HG03175 (cell line): ENCODE measurements around the gene WFDC2.

Source experiments
- ATAC-seq: cut with Tn5 transposase; IDR thresholded peaks from one replicate; pipeline ENCODE4 v1.9.1; 2021; ENCODE audit warnings: mild to moderate bottlenecking, moderate library complexity; ENCODE audit not compliant: unreplicated experiment

The WFDC2 gene

GRCh38 chr20:45469336-45470261 is at the start of gene WFDC2:
TSS of gene WFDC2 (plus strand) at chr20:45469753. CDS start at chr20:45469782, 29 bp downstream.
- ATAC-seq = no peak

GRCh38 chr20:45420125-45420524 is 49.4 kb upstream of the WFDC2 start:
- no peak for ATAC-seq

GRCh38 chr20:45423700-45424099 is 45.9 kb upstream of the WFDC2 start:
- ATAC-seq = no peak

GRCh38 chr20:45425561-45425960 is 44.0 kb upstream of the WFDC2 start:
- no peak for ATAC-seq

GRCh38 chr20:45426320-45427016 is 43.1 kb upstream of the WFDC2 start:
- ATAC-seq = no peak

- no peak for ATAC-seq
These were observed 42.1 kb upstream of the WFDC2 start for GRCh38 chr20:45427236-45428149.

GRCh38 chr20:45429618-45430017 is 39.9 kb upstream of the WFDC2 start:
- ATAC-seq = no peak

- ATAC-seq = peak; percentile 81
These were observed 37.3 kb upstream of the WFDC2 start for GRCh38 chr20:45432294-45432693.

GRCh38 chr20:45433316-45433715 is 36.2 kb upstream of the WFDC2 start:
- ATAC-seq = no peak

- no peak for ATAC-seq
These were observed 35.6 kb upstream of the WFDC2 start for GRCh38 chr20:45433976-45434375.

GRCh38 chr20:45436732-45437485 is 32.6 kb upstream of the WFDC2 start:
- ATAC-seq = peak; percentile 75

- no peak for ATAC-seq
These were observed 29.1 kb upstream of the WFDC2 start for GRCh38 chr20:45440424-45440823.

GRCh38 chr20:45440891-45441685 is 28.5 kb upstream of the WFDC2 start:
- no peak for ATAC-seq

- no peak for ATAC-seq
These were observed 27.8 kb upstream of the WFDC2 start for GRCh38 chr20:45441746-45442145.

- ATAC-seq = no peak
These were observed 25.5 kb upstream of the WFDC2 start for GRCh38 chr20:45444050-45444449.

GRCh38 chr20:45445805-45446562 is 23.6 kb upstream of the WFDC2 start:
- peak; percentile 42 for ATAC-seq

- no peak for ATAC-seq
These were observed 21.3 kb upstream of the WFDC2 start for GRCh38 chr20:45448270-45448669.

GRCh38 chr20:45449528-45449927 is 20.0 kb upstream of the WFDC2 start:
- no peak for ATAC-seq
